Large intestine (tissue), 3 donors: ENCODE data around the gene PCBD1. TPM values are rescaled to one million over a fixed set of nuclear protein-coding genes. Genes with fewer than 3 reads are reported as not detected.

Source experiments
- DNase-seq, 2 donors: peaks; one replicate each; pipeline versions ENCODE4 v3.0.0 to v3.0.0-alpha.2; 2013
- H3K27ac ChIP-seq: one replicate; pipeline ENCODE4 v1.5.1; 2013; ENCODE audit warnings: low read length
- H3K27me3 ChIP-seq: 2 replicates; pipeline ENCODE4 v1.6.1; 2013; ENCODE audit warnings: low read length; ENCODE audit not compliant: control insufficient read depth, insufficient read depth
- H3K36me3 ChIP-seq: 2 replicates; pipeline ENCODE4 v1.6.1; 2013; ENCODE audit warnings: low read length; ENCODE audit not compliant: control insufficient read depth, insufficient read depth
- H3K4me1 ChIP-seq: one replicate; pipeline ENCODE4 v1.6.1; 2013; ENCODE audit warnings: low read length; ENCODE audit not compliant: control insufficient read depth, insufficient read depth
- H3K4me3 ChIP-seq: one replicate; pipeline ENCODE4 v1.5.1; 2013; ENCODE audit warnings: low read length
- H3K9me3 ChIP-seq: one replicate; pipeline ENCODE4 v1.6.1; 2013; ENCODE audit warnings: mild to moderate bottlenecking, low read depth, low read length, moderate library complexity; ENCODE audit not compliant: control insufficient read depth
- WGBS: methylation state at CpG from one replicate; pipeline ENCODE4 v1.1.5; 2013; ENCODE audit warnings: low lambda C conversion rate; ENCODE audit not compliant: insufficient coverage; 5-methylcytosine and 5-hydroxymethylcytosine counted together
- polyA plus RNA-seq: library from polyadenylated mRNA; unstranded; fragments of 120-200 nt; gene quantifications from one replicate; pipeline ENCODE4 v1.2.1, GENCODE V29; 2013

PCBD1 gene
- polyA plus RNA-seq, 1 donor, result 154 TPM

DNA sequence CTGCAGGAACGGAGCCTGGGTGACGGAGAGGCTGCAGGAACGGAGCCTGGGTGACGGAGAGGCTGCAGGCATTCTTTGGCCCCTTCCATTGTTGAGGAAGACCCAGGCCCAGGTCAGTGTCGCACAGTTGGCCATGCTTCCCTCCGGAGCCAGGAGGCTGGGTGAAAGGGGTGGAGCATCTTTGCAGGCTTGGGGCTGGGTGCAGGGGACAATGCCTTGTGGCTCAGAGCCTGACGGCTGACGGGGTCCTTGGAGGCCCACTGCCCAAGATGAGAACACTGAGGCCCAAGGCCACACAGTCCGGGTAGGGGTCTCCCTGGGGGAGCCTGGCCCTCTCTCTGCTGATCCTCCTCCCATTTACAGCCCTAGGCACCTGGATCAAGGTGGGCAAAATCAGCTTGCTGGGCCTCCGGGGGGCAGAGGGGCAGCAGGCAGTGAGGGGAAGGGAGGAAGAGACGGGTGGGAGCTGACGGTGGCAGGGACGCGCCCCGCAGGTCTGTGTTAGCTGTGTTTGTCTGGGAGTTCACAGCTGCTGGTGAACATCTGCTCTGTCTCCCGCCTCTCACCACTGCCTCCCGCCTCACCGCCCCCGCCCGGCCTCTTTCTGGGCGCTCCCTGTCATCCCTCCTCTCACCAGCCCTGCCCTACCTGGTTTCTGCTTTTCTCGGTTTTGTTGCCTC lies 30.6 kb upstream of the PCBD1 start:
- Histone ChIP-seq H3K9me3 (no peaks in the 10 kb centered on the region), H3K4me3 (no peak overlapping the region), H3K4me1 (no peaks in the 10 kb centered on the region), H3K27me3 (peaks cover 10% of the 10 kb centered on the region), H3K27ac (no peak overlapping the region), H3K36me3 (no peaks in the 10 kb centered on the region)
- DNase-seq, result peak; percentile 34 to 44
- no CpG with 5 or more reads among the region's 22 CpGs for WGBS

DNA sequence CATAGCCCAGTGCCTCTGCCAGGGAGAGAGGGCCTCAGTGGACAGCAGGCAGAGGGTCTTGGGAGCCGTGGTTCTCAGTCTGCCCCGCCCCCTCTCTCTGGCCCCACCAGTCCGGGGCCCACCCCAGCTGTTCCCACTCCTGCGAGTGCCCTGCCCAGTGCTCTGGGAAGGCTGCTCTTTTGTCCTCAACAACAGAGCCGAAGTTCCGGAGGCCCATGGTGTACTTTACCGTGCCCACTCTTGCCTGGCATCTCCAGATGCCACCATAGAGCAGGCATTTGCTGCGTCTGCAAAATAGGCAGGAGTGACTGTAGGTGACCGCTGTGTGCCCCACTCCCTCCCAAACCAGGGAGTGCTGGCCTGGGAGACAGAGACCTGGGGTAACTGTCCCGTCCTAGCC lies 29.3 kb upstream of the PCBD1 start:
- H3K36me3 ChIP-seq, result no peaks in the 10 kb centered on the region
- WGBS, result no CpG with 5 or more reads among the region's 10 CpGs
- DNase-seq, result no peak
- no peaks in the 10 kb centered on the region for H3K9me3 ChIP-seq
- no peaks in the 10 kb centered on the region for H3K4me1 ChIP-seq
- peaks cover 10% of the 10 kb centered on the region for H3K27me3 ChIP-seq
- H3K27ac ChIP-seq, result no peak overlapping the region
- no peak overlapping the region for H3K4me3 ChIP-seq

DNA sequence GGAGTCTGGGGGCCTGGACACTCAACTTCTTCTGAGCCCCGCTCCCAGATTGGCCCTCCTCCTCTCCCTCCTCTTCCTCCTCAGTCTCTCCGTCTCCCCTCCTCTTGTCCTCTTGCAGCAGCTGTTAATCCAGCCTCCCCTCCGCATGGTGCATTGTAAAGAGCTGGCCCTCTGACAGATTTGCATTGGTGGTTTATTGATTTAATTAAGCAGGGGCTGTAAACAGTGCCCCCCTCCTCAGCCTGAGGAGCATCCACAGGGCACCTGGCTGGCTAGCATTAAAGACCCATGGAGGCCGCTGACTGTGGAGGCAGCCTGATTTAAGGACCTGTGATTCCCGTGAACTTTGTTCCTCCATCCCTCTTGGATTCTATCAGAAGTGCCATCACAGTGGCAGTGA lies 28.9 kb upstream of the PCBD1 start:
- no peaks in the 10 kb centered on the region for H3K9me3 ChIP-seq
- peaks cover 10% of the 10 kb centered on the region for H3K27me3 ChIP-seq
- H3K4me1 ChIP-seq, result no peaks in the 10 kb centered on the region
- no peak overlapping the region for H3K4me3 ChIP-seq
- no CpG with 5 or more reads among the region's 5 CpGs for WGBS
- H3K36me3 ChIP-seq, result no peaks in the 10 kb centered on the region
- DNase-seq, result no peak
- no peak overlapping the region for H3K27ac ChIP-seq

DNA sequence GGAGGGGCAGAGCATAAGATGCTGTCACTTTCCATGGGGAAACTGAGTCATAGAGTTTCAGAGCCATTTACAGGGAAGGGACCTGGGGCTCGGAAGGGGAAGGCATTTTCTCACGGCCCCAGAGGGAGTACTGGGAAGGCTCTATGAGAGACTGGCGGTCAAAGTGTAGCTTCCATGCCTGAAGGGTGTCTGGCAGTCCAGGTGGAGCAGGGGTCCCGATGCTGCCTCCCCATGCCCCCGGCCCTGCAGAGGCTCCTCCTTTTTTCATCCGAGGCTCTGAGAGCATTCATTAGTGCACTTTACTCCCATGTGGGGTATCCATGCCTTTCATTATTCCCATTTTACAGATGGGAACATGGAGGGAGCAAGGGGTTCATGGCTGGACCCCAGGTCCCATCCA lies 27.9 kb upstream of the PCBD1 start:
- Histone ChIP-seq H3K4me3 (no peak overlapping the region), H3K9me3 (no peaks in the 10 kb centered on the region), H3K27me3 (peaks cover 10% of the 10 kb centered on the region), H3K36me3 (no peaks in the 10 kb centered on the region), H3K4me1 (no peaks in the 10 kb centered on the region), H3K27ac (no peak overlapping the region)
- DNase-seq, result no peak
- no CpG with 5 or more reads among the region's 6 CpGs for WGBS

DNA sequence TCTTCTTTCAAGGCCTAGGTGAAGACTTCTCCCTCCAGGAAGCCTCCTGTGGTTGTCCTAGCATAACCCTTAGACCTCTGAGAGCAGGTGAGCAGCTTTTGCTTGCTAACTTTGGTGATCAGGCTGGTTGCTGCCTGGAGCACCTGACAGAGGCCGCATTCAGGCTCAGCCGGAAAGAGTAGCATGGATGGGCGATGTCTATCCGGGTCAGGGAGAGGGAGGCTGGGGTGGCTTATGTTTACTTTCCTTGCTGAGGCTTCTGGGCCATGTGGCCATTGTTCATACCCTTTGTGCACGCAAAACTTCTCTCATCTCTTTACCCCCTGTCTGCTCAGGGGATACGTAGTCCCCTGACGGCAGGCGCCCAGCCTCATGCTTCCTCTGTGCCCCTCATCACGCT lies 27.4 kb upstream of the PCBD1 start:
- DNase-seq, result no peak

DNA sequence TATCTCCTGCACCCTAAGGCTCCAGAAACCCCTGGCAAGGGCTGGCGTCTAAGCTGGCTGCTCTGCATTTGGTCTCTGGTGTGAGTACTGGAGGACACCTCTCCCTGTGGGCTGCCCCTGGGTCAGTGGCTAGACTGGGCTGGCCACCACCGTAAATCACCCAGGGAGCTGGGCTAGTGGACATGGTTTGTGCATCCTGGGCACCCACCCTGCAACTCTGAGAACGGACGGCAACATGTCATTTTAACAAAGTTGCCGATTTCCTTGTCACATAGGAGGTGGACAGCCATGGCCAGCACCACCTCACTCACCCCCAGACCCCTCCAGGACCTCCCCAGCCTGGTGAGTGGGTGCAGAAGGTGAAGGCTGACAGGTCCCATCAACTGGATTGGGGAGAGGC lies 26.8 kb upstream of the PCBD1 start:
- DNase-seq, result no peak
- no peak overlapping the region for H3K4me3 ChIP-seq
- WGBS, result no CpG with 5 or more reads among the region's 5 CpGs
- no peaks in the 10 kb centered on the region for H3K4me1 ChIP-seq
- H3K9me3 ChIP-seq, result no peaks in the 10 kb centered on the region
- H3K36me3 ChIP-seq, result no peaks in the 10 kb centered on the region
- H3K27me3 ChIP-seq, result peaks cover 10% of the 10 kb centered on the region
- H3K27ac ChIP-seq, result no peak overlapping the region

More for the DNA sequence above, 27.4 kb upstream of the PCBD1 start:
- Histone ChIP-seq H3K27ac (no peak overlapping the region), H3K4me1 (no peaks in the 10 kb centered on the region), H3K36me3 (no peaks in the 10 kb centered on the region), H3K4me3 (no peak overlapping the region), H3K9me3 (no peaks in the 10 kb centered on the region), H3K27me3 (peaks cover 10% of the 10 kb centered on the region)
- no CpG with 5 or more reads among the region's 9 CpGs for WGBS

DNA sequence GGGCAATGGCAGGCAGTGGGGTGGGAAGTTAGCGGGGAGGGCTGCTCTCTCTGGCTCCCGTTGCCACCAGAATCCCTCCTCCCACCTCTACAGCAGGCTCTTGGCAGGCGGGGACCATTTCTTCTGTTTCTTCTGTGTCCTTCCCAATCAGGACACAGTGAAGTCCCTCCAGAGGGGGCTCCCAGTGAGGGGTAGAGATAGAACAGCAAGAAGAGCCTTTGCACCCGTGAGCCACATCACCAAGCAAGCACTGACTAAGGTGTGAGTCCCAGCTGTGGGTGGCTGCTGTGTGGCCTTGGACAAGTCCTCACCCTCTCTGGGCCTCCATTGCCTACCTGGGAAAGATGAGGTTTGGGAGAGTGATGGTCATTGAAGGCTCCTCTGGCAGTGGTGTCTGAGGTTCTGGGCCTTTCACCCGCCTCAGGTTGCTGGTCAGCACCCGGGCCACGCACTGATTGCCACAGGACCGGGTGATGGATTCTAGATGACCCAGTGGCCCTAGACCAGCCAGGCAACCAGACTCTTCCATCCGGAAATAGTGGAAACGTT lies 26.0 kb upstream of the PCBD1 start:
- 40% methylated on average over 1 of the region's 10 CpGs for WGBS
- H3K27ac ChIP-seq, result no peak overlapping the region
- no peaks in the 10 kb centered on the region for H3K36me3 ChIP-seq
- no peak for DNase-seq
- no peak overlapping the region for H3K4me3 ChIP-seq
- peaks cover 10% of the 10 kb centered on the region for H3K27me3 ChIP-seq
- H3K4me1 ChIP-seq, result no peaks in the 10 kb centered on the region
- no peaks in the 10 kb centered on the region for H3K9me3 ChIP-seq

DNA sequence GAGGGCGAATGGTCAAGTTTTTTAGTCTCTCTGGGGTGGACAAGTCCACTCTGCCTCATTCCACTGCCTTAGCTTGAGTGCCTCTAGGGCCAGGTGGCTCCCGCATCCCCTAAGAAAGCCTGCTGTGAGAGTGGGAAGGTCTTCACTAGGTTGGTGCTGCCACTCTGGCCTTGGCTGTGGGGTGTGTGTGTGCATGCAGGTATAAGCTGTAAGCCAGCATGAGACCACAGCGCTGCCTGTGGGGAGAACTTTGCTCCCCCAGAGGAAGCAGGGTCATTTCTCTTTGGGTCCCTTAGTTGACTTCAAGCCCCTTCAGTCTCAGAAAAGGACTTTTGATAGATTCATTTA lies 25.5 kb upstream of the PCBD1 start:
- WGBS, result no CpG with 5 or more reads among the region's 3 CpGs
- H3K4me3 ChIP-seq, result no peak overlapping the region
- H3K36me3 ChIP-seq, result no peaks in the 10 kb centered on the region
- peaks cover 8% of the 10 kb centered on the region for H3K27me3 ChIP-seq
- no peaks in the 10 kb centered on the region for H3K9me3 ChIP-seq
- H3K27ac ChIP-seq, result no peak overlapping the region
- H3K4me1 ChIP-seq, result no peaks in the 10 kb centered on the region
- DNase-seq, result no peak

DNA sequence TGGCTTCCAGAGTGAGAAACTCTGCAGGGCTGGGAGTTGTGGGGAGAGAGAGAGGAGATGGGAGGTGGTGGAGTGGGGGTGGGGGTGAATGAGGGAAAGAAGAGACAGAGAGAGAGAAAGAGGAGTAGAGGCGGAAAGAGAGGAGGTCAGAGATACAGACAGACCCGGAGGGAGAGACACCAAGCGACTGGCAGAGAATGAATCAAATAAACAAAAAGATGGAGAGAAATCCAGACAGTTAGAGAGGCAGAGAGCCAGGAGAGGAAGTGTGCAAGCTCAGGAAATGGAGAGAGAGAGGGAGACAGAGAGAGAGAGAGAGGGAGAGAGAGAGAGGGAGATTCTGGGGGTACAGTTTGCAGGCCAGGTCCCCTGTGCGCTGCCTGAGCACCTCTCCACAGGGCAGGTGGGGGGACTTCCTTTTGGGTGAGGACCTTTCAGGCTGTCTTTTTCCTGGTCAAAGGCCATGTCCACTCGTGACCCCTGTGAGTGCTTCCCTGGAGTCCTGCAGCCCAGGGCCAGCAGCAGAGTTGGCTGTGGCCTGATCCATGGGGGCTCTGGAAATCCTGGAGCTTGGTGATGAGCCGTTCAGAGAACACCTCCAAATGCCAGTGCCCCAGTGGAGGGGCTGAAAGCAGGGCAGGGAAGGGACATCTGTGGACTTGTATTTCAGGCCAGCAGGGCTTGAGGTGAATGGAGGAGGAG lies 25.0 kb upstream of the PCBD1 start:
- H3K4me3 ChIP-seq, result no peak overlapping the region
- H3K9me3 ChIP-seq, result no peaks in the 10 kb centered on the region
- H3K27ac ChIP-seq, result no peak overlapping the region
- DNase-seq, result no peak
- 67% methylated on average over 3 of the region's 6 CpGs for WGBS
- no peaks in the 10 kb centered on the region for H3K4me1 ChIP-seq
- no peaks in the 10 kb centered on the region for H3K36me3 ChIP-seq
- H3K27me3 ChIP-seq, result peaks cover 7% of the 10 kb centered on the region

DNA sequence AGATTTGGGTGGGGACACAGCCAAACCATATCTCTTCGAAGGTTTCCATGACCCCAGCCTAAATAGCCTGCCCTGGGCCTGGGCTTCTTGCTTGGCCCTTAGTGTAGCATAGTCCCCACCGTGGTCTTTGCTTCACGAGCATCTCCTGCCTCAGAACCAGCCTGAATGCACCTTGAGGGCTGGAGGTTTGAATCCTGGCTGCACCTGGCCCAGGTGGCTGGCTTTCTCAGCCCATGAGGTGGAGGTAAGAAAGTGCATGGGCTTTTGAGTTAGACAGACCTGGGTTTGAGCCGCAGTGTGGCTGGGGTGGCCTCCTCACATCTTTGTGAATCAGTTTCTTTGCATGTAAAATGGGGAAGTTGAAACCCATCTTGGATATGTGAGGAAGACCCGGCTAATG lies 24.2 kb upstream of the PCBD1 start:
- no peaks in the 10 kb centered on the region for H3K36me3 ChIP-seq
- H3K4me1 ChIP-seq, result peaks cover 4% of the 10 kb centered on the region
- no peak overlapping the region for H3K4me3 ChIP-seq
- no peaks in the 10 kb centered on the region for H3K9me3 ChIP-seq
- no CpG with 5 or more reads among the region's 5 CpGs for WGBS
- H3K27ac ChIP-seq, result no peak overlapping the region
- no peak for DNase-seq
- peaks cover 4% of the 10 kb centered on the region for H3K27me3 ChIP-seq

DNA sequence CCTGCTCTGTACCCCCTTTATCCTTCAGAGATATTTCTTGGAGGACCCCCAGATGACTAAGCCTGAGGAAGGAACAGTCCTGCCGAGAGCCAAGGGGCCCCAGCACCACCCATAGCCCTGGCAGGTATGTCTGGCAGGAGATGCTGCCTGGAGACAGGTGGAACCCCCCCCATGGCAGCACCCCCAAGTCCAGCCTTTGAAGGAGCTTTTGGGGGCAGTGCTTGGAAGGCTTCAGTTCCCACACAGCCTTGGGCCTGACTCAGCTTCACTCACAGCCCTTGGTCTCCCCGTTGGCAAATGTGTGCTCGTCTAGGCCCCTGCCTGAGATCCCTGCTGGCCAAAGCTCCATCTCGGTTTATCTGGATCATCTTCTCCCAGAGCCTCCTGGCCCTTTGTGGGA lies 23.0 kb upstream of the PCBD1 start:
- Histone ChIP-seq H3K36me3 (no peaks in the 10 kb centered on the region), H3K4me1 (peaks cover 7% of the 10 kb centered on the region), H3K9me3 (no peaks in the 10 kb centered on the region), H3K4me3 (no peak overlapping the region), H3K27me3 (no peaks in the 10 kb centered on the region), H3K27ac (no peak overlapping the region)
- no CpG with 5 or more reads among the region's 4 CpGs for WGBS
- no peak for DNase-seq
